Activated CD4-positive, alpha-beta memory T cell treated with anti-CD3 and anti-CD28 coated beads, Interleukin-2, amount 10 ng/mL, durations not matched to agents 7 days and 5 days (primary cell): ENCODE measurements around the gene RAB23. TPM values are rescaled to one million over a fixed set of nuclear protein-coding genes. Genes with fewer than 3 reads are reported as not detected.
A peak's percentile ranks its signal among the peaks of the same experiment; 100 is the strongest.
"Not testable (repeated sequence)": the region's sequence is repeated elsewhere in the genome, so short reads cannot be mapped to it uniquely, and the experiment has no call there.

ENCODE experiments used
- CTCF ChIA-PET: fragments of 350-600 bp; sonication (Branson Sonifier 250); formaldehyde crosslinking; loops from one replicate; lab custom pipeline; 2021; ENCODE audit warnings: antibody characterized with exemption, inconsistent platforms; lab: Charles Lee
- POLR2A ChIA-PET: fragments of 350-600 bp; sonication (Branson Sonifier 250); formaldehyde crosslinking; loops from one replicate; lab custom pipeline; 2021; ENCODE audit warnings: antibody characterized with exemption; lab: Charles Lee
- DNase-seq: peaks from one replicate; pipeline ENCODE4 v3.0.0-alpha.2; 2020
- H3K27ac Mint-ChIP-seq: one replicate; pipeline ENCODE4 v1.8.0; 2021; ENCODE audit warnings: mild to moderate bottlenecking, mixed read lengths
- H3K27me3 Mint-ChIP-seq: one replicate; pipeline ENCODE4 v1.8.0; 2021; ENCODE audit warnings: mixed read lengths
- H3K36me3 Mint-ChIP-seq: one replicate; pipeline ENCODE4 v1.8.0; 2021; ENCODE audit warnings: low read depth, mixed read lengths
- H3K4me1 Mint-ChIP-seq: one replicate; pipeline ENCODE4 v1.8.0; 2021; ENCODE audit warnings: mixed read lengths
- H3K4me3 Mint-ChIP-seq: one replicate; pipeline ENCODE4 v1.8.0; 2021; ENCODE audit warnings: mild to moderate bottlenecking, mixed read lengths
- H3K9me3 Mint-ChIP-seq: one replicate; pipeline ENCODE4 v1.8.0; 2021; ENCODE audit warnings: mixed read lengths
- total RNA-seq, 2 experiments: library from RNA; stranded (reverse); gene quantifications; one replicate each; pipeline ENCODE4 v1.2.3, GENCODE V29; 2021

RAB23 gene
- total RNA-seq, 2 experiments from 2014 or later = 3.0 to 3.5 TPM

DNA sequence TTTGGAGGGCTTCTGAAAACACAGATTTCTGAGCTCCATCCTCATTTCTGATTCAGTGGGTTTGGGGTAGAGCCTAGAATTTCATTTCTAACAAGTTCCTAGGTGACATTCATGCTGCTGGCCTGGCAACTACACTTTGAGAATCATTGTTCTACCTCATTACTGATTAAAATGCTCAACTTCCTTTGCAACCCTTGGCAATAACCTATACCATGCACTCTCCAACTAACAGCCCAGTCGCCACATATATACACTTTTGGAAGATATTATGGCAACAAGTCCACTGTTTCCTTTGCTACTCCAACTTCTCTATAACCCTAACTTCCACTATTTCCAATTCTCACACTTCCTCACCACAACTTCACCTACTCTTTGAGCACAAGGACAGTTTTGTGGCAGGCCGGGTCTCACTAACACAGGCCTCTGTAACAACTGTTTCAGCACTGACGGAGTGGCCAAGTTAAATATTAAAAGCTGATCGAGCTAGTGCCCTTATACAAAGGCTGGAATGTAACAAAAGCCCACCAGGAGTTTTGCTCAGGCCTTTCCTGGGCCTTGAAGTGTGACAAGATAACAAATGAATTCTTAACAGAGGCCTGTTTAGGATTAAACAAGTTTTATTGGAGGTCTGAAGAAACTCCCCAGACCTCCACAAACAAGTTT lies 32.1 kb upstream of the RAB23 start:
- ChIA-PET CTCF (no interaction called here), POLR2A (no interaction called here)
- H3K4me3 Mint-ChIP-seq = no peak overlapping the region
- peaks cover 1% of the 10 kb centered on the region for H3K27me3 Mint-ChIP-seq
- no peaks in the 10 kb centered on the region for H3K9me3 Mint-ChIP-seq
- DNase-seq = no peak
- no peak overlapping the region for H3K27ac Mint-ChIP-seq
- no peaks in the 10 kb centered on the region for H3K36me3 Mint-ChIP-seq
- H3K4me1 Mint-ChIP-seq = no peaks in the 10 kb centered on the region

DNA sequence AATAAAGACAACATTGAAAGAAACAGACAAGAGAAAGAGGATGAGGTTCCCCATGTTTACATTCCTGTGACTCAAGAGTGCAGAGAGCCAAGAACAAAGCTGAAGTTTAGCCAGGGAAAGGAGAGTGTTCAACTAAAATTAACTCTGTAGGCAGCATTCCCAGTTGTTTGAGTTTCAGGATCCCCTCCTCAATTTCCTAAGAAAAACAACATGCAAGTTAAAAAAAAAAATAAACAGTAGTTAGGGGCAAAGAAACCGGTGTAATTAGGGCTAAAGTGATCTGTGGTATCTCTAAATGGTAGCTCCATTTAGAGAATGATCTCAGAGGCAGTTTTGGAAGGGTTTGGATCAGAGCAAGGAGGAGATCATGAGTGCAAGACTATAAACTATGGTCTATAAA lies 30.9 kb upstream of the RAB23 start:
- no peak overlapping the region for H3K27ac Mint-ChIP-seq
- ChIA-PET CTCF (no interaction called here), POLR2A (no interaction called here)
- H3K4me1 Mint-ChIP-seq = no peaks in the 10 kb centered on the region
- DNase-seq = no peak
- H3K9me3 Mint-ChIP-seq = no peaks in the 10 kb centered on the region
- no peak overlapping the region for H3K4me3 Mint-ChIP-seq
- H3K27me3 Mint-ChIP-seq = peaks cover 1% of the 10 kb centered on the region
- no peaks in the 10 kb centered on the region for H3K36me3 Mint-ChIP-seq

DNA sequence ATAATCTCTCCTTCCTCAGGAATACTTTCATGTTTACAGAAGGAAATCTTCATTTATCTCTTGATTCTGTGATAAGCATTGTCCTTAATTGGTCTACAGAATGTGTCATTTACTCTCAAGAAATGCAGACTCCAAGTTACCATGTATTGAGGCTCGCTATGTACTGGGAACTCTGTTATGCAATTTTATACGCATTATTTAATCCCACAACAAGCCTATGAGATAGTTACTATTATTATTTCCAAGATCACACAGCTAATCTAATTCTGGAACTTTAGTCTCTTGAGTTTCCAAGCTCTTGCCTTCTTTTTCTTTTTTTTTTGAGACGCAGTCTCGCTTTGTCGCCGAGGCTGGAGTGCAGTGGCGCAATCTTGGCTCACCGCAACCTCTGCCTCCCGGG lies 30.0 kb upstream of the RAB23 start:
- ChIA-PET POLR2A (no interaction called here), CTCF (no interaction called here)
- Mint-ChIP-seq H3K36me3 (no peaks in the 10 kb centered on the region), H3K27ac (no peak overlapping the region), H3K4me1 (no peaks in the 10 kb centered on the region), H3K27me3 (peaks cover 1% of the 10 kb centered on the region), H3K4me3 (no peak overlapping the region), H3K9me3 (no peaks in the 10 kb centered on the region)
- DNase-seq = no peak

- H3K27ac Mint-ChIP-seq = no peak overlapping the region
- no peaks in the 10 kb centered on the region for H3K36me3 Mint-ChIP-seq
- H3K4me1 Mint-ChIP-seq = no peaks in the 10 kb centered on the region
- H3K9me3 Mint-ChIP-seq = no peaks in the 10 kb centered on the region
- DNase-seq = no peak
- peaks cover 1% of the 10 kb centered on the region for H3K27me3 Mint-ChIP-seq
- H3K4me3 Mint-ChIP-seq = no peak overlapping the region
- ChIA-PET POLR2A (no interaction called here), CTCF (no interaction called here)
Measured at GRCh38 chr6:57250348-57250747, 28.2 kb upstream of the RAB23 start.

- ChIA-PET CTCF (no interaction called here), POLR2A (no interaction called here)
- Mint-ChIP-seq H3K27me3 (peaks cover 1% of the 10 kb centered on the region), H3K36me3 (no peaks in the 10 kb centered on the region), H3K4me3 (no peak overlapping the region), H3K4me1 (no peaks in the 10 kb centered on the region), H3K27ac (no peak overlapping the region), H3K9me3 (no peaks in the 10 kb centered on the region)
- DNase-seq = no peak
Measured at GRCh38 chr6:57248311-57248895, 26.3 kb upstream of the RAB23 start.

DNA sequence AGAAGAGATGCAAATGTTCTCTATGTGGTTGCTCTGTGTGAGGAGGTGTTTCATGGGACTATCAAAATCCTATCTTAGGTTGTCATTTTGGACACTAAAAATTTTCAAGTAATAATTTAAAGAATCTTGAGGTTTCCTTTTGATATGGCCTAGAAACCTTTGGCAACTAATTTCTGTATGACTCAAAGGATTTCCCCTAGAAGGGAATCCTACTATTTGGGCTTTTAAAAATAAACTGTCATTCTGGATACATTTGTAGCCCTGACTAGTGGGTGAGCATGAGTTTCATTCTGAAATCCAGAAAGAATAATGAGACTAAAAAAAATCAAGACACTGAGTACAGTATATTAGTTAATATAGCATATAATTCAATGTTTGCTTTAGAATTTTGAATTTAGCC lies 25.5 kb upstream of the RAB23 start:
- no peaks in the 10 kb centered on the region for H3K4me1 Mint-ChIP-seq
- H3K4me3 Mint-ChIP-seq = no peak overlapping the region
- DNase-seq = no peak
- no peak overlapping the region for H3K27ac Mint-ChIP-seq
- ChIA-PET POLR2A (no interaction called here), CTCF (no interaction called here)
- no peaks in the 10 kb centered on the region for H3K36me3 Mint-ChIP-seq
- no peaks in the 10 kb centered on the region for H3K9me3 Mint-ChIP-seq
- H3K27me3 Mint-ChIP-seq = peaks cover 3% of the 10 kb centered on the region

DNA sequence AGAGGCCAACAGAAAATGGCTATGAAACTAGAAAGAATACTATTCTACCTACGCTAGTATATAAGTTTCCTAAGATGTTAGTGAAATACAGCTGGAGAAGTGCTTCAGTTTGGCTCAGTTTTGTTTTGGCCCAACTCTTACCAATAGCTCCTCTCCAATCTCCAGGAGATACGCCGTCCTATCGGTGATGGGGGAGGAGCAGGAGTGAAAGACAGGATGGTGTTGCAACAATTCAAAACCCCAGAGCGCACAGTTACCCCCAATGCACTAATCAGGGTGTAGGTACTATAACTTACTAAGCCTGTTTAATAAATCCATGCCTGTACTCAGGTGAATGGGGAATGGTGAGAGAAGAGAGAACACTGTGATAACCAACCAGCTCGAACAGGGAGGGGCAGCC lies 24.2 kb upstream of the RAB23 start:
- Mint-ChIP-seq H3K27me3 (peaks cover 3% of the 10 kb centered on the region), H3K27ac (no peak overlapping the region), H3K9me3 (no peaks in the 10 kb centered on the region), H3K4me1 (no peaks in the 10 kb centered on the region), H3K4me3 (no peak overlapping the region), H3K36me3 (no peaks in the 10 kb centered on the region)
- ChIA-PET CTCF (no interaction called here), POLR2A (no interaction called here)
- no peak for DNase-seq

- CTCF ChIA-PET = no interaction called here
- POLR2A ChIA-PET = no interaction called here
Measured at GRCh38 chr6:57243954-57244353, 21.8 kb upstream of the RAB23 start.

DNA sequence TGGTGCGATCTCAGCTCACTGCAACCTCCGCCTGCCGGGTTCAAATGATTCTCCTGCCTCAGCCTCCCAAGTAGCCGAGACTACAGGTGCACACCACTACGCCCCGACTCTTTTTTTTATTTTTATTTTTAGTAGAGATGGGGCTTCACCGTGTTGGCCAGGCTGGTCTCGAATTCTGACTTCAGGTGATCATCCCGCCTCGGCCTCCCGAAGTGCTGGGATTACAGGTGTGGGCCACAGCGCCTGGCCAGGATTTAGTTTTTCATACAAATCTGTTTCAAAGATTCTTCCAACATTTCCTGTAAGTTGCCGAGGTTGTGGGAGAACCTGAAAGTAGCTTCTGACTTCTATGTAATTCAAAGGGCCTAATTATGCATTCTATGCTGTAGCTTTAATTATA lies 21.4 kb upstream of the RAB23 start:
- POLR2A ChIA-PET, H3K4me3 Mint-ChIP-seq, H3K27me3 Mint-ChIP-seq, H3K36me3 Mint-ChIP-seq, H3K9me3 Mint-ChIP-seq, H3K4me1 Mint-ChIP-seq, CTCF ChIA-PET, DNase-seq, H3K27ac Mint-ChIP-seq: not testable (repeated sequence)

More at GRCh38 chr6:57243954-57244353, 21.8 kb upstream of the RAB23 start:
- Mint-ChIP-seq H3K36me3 (no peaks in the 10 kb centered on the region), H3K27ac (no peak overlapping the region), H3K4me3 (no peak overlapping the region), H3K27me3 (peaks cover 5% of the 10 kb centered on the region), H3K9me3 (no peaks in the 10 kb centered on the region), H3K4me1 (no peaks in the 10 kb centered on the region)
- no peak for DNase-seq

DNA sequence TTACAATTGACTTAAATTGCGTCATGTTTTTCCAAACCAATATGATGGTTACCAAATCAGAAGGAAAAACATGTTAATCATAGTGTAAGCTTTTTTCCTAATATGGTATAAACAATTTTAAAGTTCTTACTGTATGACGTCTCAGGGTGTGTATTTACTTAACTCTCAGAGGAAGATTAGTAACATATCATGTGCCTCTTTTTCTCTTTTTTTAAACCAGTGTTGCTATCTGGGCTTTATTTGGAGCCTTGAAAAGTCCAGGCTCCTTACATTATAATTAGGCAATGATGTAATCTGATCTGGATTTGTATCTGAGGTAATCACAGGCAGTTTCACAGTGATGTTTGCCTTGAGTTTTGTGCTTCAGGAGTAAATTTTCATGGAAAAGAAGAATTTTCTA lies 20.4 kb upstream of the RAB23 start:
- ChIA-PET CTCF (no interaction called here), POLR2A (no interaction called here)
- Mint-ChIP-seq H3K36me3 (no peaks in the 10 kb centered on the region), H3K27me3 (peaks cover 10% of the 10 kb centered on the region), H3K4me1 (no peaks in the 10 kb centered on the region), H3K4me3 (no peak overlapping the region), H3K27ac (no peak overlapping the region), H3K9me3 (no peaks in the 10 kb centered on the region)
- DNase-seq = no peak

GRCh38 chr6:57226221-57226620 lies 4.1 kb upstream of the RAB23 start:
- CTCF ChIA-PET = no interaction called here
- Mint-ChIP-seq H3K4me3 (no peak overlapping the region), H3K9me3 (no peaks in the 10 kb centered on the region)

DNA sequence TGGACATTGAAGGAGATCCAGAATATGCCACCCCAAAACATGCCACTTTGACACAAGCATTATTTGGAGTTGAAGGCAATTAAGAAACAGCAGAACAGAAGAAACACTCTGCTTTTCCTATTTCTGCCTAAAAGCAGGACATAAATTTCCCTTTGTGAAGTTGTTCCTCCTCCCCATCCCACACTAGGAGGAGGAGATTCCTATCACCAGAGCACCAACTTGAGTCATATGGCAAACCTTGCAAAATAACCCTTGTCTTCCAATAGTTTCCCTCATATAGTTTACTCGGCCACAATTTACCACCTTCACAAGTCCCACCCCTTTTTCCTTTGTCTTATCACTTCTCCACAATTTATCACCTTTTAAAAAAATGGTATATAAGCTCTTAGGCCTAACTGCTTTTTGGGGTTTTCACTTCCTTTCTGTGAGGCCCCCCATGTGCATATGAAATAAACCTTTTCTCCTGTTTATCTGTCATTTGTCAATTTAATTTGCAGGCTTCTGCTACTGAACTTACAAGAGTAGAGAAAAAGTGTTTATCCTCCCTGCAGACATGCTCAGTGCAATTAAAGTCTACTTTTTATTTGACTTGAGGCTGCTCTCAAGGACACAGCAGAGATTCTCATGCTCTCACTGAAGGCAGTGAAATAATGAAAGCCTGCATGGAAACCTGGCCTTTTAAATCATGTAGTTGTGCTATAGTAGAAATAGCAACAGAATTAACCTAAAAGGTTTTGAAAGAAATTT lies 2.8 kb upstream of the RAB23 start:
- DNase-seq = no peak
- peaks cover 15% of the 10 kb centered on the region for H3K4me1 Mint-ChIP-seq

More at GRCh38 chr6:57226221-57226620, 4.1 kb upstream of the RAB23 start:
- peaks cover 8% of the 10 kb centered on the region for H3K4me1 Mint-ChIP-seq
- H3K27me3 Mint-ChIP-seq = peaks cover 40% of the 10 kb centered on the region
- H3K27ac Mint-ChIP-seq = no peak overlapping the region
- no peak for DNase-seq
- POLR2A ChIA-PET = no interaction called here
- H3K36me3 Mint-ChIP-seq = no peaks in the 10 kb centered on the region

DNA sequence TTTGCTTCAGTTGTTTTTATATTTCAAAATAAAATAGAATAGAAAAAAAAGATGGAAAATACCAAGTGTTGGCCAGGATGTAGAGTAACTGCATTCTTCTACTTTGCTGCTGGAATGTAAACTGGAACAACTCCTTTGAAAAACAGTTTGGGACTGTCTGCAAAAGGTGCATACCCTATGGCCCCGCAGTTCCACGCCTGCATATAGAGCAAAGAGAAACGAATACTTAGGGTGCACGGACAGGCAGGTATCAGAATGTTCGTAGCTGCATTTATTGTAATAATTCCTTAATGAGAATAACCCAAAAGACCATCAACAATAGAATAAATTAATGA lies 603 bp upstream of the RAB23 start:
- peak overlapping the region; percentile 95 for H3K4me3 Mint-ChIP-seq
- CTCF ChIA-PET = interaction anchor here (1.0 to 1.6 kb wide), 4 partner anchors 94 to 738 kb away, joined by 3 to 7 read pairs (median 4); partner anchors contain the start of gene PRIM2
- peaks cover 17% of the 10 kb centered on the region for H3K4me1 Mint-ChIP-seq
- no peaks in the 10 kb centered on the region for H3K9me3 Mint-ChIP-seq
- POLR2A ChIA-PET = interaction anchor here (1.3 to 2.3 kb wide), 3 partner anchors 11 to 94 kb away, joined by 4 to 12 read pairs (median 8); partner anchors contain the start of genes BAG2 and PRIM2
- no peaks in the 10 kb centered on the region for H3K36me3 Mint-ChIP-seq
- no peak overlapping the region for H3K27ac Mint-ChIP-seq
- no peak for DNase-seq
- H3K27me3 Mint-ChIP-seq = peaks cover 26% of the 10 kb centered on the region

More for the DNA sequence above, 2.8 kb upstream of the RAB23 start:
- Mint-ChIP-seq H3K9me3 (no peaks in the 10 kb centered on the region), H3K27me3 (peaks cover 30% of the 10 kb centered on the region), H3K4me3 (no peak overlapping the region), H3K27ac (no peak overlapping the region), H3K36me3 (no peaks in the 10 kb centered on the region)
- CTCF ChIA-PET = no interaction called here
- POLR2A ChIA-PET = no interaction called here
